Stimulated activated CD8-positive, alpha-beta memory T cell treated with anti-CD3 and anti-CD28 coated beads, Interleukin-4, amount 100 ng/mL, for 1 hour (primary cell): ENCODE measurements around the gene CCDC154.

Experiments used
- DNase-seq, 2 donors: peaks; one replicate each; pipeline ENCODE4 v3.0.0-alpha.2; 2020; ENCODE audit warnings: low read depth in 2 of 2, low spot score in 1 of 2

Gene CCDC154

GRCh38 chr16:1438229-1439057 lies 5.9 kb downstream of the CCDC154 start:
- no peak for DNase-seq

GRCh38 chr16:1437606-1438005 lies 6.8 kb downstream of the CCDC154 start:
- no peak for DNase-seq

GRCh38 chr16:1436731-1437355 lies 7.5 kb downstream of the CCDC154 start:
- DNase-seq: no peak

GRCh38 chr16:1435921-1436697 lies 8.2 kb downstream of the CCDC154 start:
- no peak for DNase-seq

GRCh38 chr16:1434644-1435592 lies 9.4 kb downstream of the CCDC154 start:
- DNase-seq: no peak

GRCh38 chr16:1433756-1434155 lies 10.6 kb downstream of the CCDC154 start:
- DNase-seq: no peak

GRCh38 chr16:1433263-1433560 lies 11.1 kb downstream of the CCDC154 start:
- DNase-seq: no peak

- no peak for DNase-seq
Measured at GRCh38 chr16:1432388-1433262, 11.7 kb downstream of the CCDC154 start.

- DNase-seq: no peak
Measured at GRCh38 chr16:1431497-1432270, 12.7 kb downstream of the CCDC154 start.

- DNase-seq: no peak
Measured at GRCh38 chr16:1430759-1431496, 13.4 kb downstream of the CCDC154 start, which contains the start of gene PERCC1. PERCC1 (plus strand) TSS chr16:1431078; CDS start chr16:1432594, 1,516 bp downstream.

- no peak for DNase-seq
Measured at GRCh38 chr16:1430214-1430758, 14.1 kb downstream of the CCDC154 start.

- DNase-seq: no peak
Measured at GRCh38 chr16:1429631-1430030, 14.7 kb downstream of the CCDC154 start.

GRCh38 chr16:1429012-1429411 lies 15.3 kb downstream of the CCDC154 start:
- DNase-seq: no peak

- DNase-seq: no peak
Measured at GRCh38 chr16:1428511-1428910, 15.8 kb downstream of the CCDC154 start.

- DNase-seq: no peak
Measured at GRCh38 chr16:1427473-1428461, 16.6 kb downstream of the CCDC154 start.

- no peak for DNase-seq
Measured at GRCh38 chr16:1426734-1427471, 17.5 kb downstream of the CCDC154 start.
